Measurements from ENCODE around the gene SLC25A48.
"Not testable (repeated sequence)": the region's sequence is repeated elsewhere in the genome, so short reads cannot be mapped to it uniquely, and the experiment has no call there.

- TF ChIP-seq EZH2 (IDR thresholded peaks at IDR 0.05; ENCODE audit: borderline replicate concordance, low read depth, low read length, poor library complexity, severe bottlenecking); CTCF (conservative IDR thresholded peaks at IDR 0.05; ENCODE audit: low read depth, low read length): not testable (repeated sequence)
These were observed 3.9 kb downstream of the SLC25A48 start for GRCh38 chr5:135838395-135838794.

Data from A673 (cell line).